NCI-H1105 treated with DMSO at 0.1 percent for 48 hours (cell line): ENCODE results near the gene INSYN1.
"Not testable (repeated sequence)": the region's sequence is repeated elsewhere in the genome, so short reads cannot be mapped to it uniquely, and the experiment has no call there.

Experiments used
- DNase-seq: peaks from one replicate; lab custom pipeline; 2025; lab: John Stamatoyannopoulos, UW

The INSYN1 gene

DNA sequence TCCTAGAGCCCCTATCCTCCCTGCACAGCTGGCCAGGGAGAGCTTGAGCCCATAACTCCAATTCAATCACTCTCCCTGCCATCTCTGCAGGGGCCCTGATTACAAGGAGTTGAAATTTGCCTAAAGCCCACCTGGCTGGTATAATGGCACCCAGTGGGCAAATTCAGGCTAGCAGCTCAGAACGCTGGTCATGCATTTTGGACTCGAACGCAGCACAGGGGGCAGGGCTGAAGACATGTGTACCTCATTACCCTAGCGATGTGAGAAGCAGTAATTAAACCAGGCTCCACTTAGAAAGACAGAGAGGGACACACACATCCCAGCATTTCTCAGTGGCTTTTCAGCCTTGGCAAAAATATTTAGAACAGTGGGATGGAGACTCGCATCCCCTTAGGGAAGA lies 3.2 kb downstream of the INSYN1 start:
- DNase-seq: no peak

DNA sequence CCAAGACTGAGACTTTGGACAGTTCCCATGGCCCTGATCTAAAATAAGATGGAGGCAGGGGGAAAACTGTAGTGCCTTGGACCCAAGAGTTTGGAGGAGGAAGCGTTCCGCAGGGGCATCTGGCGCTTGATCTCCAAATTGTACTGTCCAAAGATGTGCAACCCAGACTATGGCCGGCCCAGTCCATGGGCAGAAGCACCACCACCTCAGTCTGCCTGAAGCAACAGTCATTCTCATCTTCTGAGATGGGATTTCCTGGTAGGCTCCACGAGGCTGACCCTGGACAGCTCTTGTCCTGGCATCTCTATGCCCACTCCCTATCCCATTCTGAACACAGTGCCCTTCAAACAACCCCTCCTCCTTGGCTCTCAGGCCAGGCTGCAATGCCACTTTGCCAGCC lies 3.6 kb downstream of the INSYN1 start:
- DNase-seq: no peak

DNA sequence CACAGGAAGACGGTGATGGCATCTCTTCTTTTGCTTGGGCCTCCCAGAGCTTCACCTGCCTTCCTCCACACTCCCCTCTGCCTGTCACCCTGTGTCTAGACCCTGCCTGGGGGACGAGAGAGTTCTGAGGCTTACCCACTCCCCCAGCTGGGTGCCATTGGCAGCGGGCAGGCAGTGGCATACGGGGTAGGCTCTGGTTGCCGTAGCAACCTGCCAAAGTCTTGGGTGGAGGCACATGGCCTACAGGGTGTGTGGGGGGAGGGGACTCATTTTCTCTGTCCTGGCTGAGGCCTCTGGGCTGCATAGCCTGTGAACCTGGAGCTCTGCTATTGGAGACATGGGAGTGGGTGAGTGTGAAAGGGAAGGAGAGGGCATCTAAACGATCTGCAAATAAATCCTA lies 4.4 kb downstream of the INSYN1 start:
- DNase-seq: no peak

DNA sequence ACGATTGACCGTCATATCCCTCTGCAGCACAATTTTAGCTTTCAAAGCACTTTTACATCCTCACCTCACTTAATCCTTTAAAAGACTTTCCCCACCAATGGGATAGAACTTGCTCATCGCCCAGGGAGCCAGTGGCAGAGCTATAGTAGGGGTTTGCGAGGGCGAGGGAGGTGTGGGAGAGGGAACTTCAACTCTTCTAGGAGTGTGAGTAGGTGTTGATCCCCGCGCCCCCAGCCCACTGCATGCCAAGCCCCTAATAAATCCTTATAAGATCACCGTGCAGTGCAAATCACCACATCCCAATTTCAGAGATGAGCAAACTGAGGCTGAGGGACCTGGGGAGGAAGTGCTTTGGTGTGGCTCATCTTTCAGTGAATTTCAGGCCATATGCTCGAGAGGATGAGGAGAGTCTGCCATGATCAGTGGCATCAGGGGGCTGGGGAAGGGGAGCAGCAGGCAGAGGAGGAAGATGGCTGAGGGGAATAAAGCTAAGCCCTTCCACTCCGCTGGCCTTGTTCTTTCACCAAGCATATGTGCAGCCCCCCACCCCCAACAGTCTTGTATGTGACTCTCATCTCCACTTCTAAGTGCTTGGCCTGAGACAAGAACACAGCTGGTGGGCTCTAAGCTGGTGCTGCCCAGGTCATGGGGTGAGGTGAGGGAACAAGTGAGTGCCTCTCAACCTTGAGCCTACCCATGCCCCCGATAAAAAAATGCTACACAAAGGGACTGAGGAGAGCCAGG lies 5.1 kb downstream of the INSYN1 start:
- no peak for DNase-seq

DNA sequence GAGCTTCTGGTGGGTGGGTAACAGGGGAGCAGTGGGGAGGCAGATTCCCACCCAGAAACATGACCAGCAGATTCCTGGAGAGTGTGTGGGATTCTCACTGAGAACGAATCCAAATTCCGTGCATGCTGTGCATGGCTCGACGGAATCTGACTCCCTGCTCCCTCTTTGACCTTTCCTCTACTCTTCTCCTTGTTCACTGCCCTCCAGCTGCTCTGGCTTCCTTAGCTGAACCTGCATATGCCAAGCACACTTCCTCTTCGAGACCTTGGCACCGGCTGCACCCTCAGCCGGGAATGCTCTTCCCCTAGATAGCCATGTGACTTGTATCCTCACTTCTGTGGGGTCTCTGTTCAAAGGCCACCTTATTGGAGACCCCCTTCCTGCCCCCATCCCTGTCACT lies 6.3 kb downstream of the INSYN1 start:
- DNase-seq: no peak

DNA sequence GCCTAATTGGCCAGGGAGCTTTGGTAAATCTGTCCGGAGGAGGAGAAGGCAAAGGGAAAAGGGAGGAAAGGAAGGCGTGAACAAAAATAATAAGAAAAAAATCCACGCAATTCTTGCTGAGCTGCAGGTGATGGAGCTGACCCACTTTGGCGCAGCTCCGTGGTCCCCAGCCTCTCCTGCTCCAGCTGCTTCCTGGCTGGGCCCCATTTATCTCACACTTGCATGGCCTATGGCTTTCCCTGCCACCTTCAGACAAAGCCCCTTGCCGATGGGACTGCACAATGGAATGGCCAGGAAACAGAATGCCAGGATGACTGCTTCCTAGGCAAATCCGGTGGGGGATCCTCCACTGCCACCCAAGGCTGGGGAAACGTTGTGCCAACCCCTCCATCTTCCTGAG lies 6.9 kb downstream of the INSYN1 start:
- no peak for DNase-seq

DNA sequence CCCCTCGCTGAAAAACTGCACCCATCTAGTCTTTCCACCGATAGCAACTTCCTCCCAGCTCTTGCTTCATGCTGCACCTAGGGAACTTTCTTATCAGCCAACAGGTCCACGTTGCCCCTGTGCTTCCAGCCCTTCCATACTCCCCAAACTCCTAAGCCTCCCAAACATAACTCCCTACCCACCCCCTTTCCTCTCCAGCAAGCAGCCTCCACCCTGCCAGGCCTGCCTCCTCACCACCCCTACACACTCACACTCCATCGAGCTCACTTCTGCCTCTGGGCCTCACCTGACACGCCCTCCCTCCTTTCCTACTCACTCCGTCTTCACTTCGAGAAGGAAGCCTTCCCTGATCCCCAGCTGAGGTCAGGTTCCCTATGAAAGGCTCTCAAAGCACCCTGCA lies 8.1 kb downstream of the INSYN1 start:
- DNase-seq: no peak

DNA sequence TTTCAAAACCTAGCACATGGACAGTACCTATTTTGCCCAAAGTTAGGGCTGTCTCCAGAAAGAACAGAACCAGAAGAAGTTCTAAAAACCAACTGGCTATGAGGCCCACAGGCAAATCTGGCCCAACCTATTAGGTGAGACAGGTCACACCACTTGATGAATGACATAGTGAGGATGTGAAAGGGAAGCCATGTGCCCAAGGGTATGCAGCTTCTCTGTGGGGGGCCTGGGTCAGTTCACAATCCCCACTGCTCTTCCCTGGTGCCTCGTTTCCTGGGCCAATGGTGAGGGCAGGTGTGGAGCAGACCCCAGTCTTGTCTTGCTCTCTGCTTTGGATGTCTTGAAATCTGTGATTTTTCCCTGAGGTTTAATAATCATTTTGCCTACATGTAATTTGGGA lies 8.9 kb downstream of the INSYN1 start:
- DNase-seq: no peak

DNA sequence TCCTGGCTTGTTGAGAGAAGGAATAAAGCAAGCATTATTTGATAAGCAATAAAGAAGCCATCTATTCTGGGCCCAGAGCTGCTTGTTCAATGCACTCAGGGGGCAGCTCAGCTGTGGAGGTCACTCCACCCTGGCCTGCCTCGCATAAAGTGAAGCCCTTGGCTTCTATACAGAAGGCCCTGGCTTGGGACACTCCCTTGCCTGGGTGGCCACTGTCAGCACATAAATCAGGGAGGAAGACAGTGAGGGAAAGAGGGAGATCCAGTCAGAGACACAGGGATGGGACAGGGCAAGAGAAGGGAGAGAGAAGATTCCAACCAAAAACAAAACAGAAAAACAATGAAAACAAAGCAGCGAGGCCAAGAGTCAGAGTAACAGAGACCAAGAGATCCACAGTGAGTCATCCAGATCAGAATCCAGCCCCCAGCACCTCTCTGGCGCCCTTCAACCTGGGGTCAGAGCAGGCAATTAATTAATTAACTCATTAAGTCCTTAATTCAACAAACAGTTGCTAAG lies 11.8 kb downstream of the INSYN1 start:
- no peak for DNase-seq

DNA sequence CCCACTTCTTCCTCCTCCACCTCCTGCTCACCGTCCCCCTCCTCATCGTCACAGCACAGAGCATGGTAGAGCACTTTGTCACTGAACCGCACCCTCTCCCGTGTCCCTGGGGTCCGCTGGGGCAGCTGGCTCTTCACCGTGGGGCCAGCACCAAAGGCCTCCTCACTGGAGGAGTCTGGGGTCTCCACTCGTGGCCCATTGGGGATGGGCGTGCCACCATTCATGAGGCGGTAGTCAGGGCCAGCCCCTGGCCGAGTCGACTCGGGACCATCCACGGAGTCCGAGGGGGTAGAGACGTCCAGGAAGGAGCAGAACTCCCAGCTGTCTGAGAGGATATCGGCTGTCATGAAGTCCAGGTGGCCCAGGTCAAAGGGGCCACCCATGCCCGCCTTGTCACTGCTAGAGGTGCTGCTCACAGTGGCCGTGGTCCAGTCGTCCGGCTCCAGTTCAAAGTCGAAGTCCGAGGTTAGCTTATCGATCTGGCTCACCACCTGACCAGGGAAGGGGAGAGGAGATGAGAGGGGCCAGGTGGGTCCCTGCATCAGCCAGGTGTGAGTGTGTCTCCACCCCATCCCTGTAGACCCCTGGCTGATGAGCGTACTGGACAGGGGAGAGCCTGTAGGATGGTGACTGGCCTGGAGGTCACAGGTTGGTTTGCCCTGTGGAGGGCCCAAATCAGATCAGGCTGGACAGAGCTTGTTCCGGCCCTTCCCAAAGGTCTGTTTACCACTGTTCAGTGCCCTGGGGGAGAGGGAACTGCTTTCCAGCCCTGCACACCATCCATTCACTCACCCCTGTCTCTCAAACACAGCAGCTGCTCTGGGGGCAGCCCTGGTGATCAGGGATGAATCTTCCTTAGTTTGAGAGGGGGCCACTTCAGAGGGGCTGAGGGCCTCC lies 12.8 kb downstream of the INSYN1 start:
- no peak for DNase-seq

DNA sequence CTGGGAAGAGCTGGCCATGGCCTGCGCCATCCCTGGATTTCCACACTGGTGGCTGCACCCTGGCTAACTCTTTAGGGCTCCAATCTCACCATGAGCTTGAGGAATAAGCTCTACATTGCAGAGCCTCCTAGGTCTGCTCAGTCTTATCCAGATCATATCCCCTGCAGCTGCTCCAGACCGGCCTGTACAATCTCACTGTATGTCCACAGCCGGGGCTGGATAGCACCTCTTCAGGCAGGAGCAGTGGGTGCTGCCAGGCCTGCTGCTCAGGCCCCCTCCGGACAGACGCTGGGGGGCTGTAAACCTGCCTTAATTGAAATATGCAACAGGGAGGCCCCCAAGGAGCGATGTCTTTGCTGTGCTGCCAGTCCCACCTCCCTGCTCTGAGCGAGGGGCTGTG lies 15.6 kb downstream of the INSYN1 start:
- DNase-seq: no peak

DNA sequence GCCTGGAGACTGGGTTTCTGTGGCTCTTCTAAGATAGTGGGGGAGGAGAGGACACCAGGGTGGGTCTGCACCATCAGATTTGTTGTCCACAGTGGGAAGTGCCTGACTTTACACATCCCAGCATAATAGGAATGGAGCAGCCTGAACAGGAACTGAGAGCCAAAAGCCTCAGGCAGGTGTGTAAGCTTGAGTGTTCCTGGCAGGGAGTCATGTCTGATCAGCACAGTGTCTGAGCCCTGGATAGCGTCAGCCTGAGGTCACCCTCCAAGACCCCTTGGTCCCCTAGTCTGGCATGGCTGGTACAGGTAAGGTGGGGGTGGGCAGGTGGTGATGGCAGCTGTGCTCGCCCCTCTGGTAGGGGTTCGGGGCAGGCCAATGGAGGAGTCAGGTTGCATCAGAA lies 20.2 kb downstream of the INSYN1 start:
- DNase-seq: peak; percentile 16

DNA sequence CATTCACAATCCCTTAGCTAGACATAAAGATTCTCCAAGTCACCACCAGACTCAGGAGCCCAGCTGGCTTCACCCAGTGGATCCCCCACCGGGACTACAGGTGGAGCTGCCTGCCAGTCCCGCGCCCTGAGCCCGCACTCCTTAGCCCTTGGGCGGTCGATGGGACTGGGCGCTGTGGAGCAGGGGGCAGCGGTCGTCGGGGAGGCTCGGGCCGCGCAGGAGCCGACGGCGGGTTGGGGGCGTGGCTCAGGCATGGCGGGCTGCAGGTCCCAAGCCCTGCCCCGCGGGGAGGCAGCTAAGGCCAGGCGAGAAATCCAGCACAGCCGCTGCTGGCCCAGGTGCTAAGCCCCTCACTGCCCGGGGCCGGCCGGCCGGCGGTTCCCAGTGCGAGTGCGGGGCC lies 21.1 kb downstream of the INSYN1 start:
- not testable (repeated sequence) for DNase-seq

DNA sequence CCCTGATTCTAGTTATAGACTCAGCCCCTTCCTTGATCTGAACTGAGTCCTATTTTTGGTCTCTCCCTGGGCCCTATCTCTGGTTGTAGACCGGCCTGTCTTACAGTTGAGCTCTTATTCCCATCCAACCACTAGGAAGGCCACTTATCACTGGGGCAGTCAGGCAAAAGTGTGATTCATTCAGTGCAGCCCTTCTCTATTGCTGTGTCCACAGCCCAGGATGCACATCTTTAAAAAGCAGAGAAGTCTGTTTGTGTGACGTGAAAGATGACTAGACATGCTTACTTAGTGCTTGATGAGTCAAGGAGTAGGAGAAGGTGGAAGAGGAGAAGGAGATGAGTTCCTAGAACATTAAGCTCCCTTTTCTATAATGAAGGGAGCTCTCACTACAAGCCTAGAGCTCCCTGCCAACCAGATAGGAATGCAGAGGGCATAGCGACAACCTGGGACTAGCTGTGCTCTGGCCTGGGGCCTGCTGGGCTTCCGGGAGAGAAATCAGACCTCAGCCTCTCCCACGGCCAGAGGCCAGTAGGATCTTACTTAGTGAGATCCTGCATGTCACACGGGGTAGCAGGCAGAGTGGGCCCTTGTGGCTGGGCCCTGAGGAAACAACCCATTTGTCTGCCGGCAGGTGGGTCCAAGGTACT lies 25.7 kb downstream of the INSYN1 start:
- DNase-seq: no peak

DNA sequence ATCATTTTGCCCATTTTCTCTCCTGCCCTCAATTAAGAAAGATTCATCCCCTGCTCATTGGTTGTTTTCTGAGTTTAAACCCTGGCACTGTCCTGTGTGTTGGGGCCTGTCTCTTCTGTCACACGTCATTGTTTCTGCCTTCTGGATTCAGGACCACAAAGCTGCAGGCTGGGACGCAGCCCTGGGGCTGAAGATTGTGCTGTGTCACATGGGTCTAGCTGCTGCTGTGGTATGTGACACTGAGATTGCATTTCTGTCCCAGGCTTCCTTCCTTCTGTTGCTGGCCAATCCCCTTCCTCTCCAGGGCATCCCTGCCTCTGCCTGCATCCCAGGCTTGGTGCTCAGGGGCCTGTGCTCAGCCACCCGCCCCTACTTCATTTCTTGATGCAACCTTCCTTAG lies 28.9 kb downstream of the INSYN1 start:
- DNase-seq: no peak

DNA sequence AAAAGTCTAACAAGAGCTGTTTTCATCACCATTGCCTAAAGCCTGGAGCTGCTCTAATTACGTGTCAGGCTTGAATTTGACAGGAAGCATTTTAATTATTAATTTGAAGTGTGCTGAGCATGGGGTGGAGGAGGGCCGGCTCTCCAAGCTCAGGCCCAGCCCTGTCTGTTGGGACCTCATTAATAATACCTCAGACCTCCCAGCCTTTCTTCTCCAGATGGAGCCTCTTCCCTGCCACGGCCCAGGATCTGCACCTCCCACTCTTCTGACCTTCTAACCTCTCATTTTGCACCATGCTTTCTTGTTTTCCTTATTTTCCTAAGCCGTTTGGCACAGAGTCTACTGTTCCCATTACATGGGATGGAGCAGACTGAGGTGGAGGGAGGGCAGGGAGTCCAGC lies 30.0 kb downstream of the INSYN1 start:
- DNase-seq: no peak

DNA sequence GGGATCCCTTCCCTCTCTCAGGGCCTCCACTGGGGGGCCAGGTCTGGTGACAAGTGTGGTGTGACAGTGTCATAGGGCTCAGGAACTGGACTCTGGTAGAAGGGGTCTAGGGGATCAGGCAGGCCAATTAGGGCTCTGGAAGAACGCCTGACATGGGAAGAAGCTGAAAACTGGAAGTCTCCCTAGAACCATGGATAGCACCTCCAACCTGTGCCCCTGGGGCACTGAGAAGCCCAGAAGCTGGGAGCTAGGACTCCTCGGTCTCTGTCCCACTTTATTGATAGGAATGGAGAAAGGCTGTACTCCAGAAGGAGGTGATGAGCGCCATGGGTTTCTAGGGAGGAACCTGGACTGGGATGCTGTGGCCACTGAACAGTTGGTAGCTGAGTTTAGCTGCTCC lies 30.7 kb downstream of the INSYN1 start:
- DNase-seq: no peak

DNA sequence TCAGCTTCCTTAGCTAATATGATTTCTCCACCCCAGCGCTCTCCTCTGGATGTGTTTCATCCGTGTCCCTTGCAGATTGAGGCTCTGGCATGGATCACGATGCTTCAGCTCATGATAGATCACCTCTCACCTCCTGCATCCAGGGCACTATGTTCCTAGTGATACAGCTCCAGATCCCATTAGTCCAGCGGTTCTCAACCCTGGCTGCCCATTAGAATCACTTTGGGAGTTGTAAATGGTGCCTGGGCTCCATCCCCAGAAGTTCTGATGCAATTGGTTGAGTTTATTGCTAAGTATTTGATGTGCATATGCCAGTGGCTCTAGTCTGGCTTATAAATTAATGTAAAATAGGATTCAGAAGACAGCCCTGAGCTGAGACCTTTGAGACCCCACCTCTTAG lies 34.5 kb downstream of the INSYN1 start:
- DNase-seq: no peak

DNA sequence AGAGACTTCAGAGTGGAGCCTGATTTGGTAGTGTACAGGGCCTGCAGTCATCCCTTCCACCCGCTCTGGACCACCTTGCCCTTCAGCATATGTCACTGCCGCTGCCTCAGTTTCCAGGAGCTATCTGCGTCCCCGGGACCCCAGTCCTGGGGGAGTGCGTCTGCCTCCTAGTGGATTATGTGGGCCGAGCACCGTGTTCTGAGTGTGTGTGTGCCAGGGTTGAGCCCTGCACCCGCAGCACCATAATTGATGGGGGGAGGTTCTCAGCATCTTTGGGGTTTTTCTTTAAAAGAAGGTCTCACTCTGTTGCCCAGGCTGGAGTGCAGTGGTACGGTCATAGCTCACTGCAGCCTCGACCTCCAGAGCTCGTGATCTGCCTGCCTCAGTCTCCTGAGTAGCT lies 35.3 kb downstream of the INSYN1 start:
- no peak for DNase-seq

DNA sequence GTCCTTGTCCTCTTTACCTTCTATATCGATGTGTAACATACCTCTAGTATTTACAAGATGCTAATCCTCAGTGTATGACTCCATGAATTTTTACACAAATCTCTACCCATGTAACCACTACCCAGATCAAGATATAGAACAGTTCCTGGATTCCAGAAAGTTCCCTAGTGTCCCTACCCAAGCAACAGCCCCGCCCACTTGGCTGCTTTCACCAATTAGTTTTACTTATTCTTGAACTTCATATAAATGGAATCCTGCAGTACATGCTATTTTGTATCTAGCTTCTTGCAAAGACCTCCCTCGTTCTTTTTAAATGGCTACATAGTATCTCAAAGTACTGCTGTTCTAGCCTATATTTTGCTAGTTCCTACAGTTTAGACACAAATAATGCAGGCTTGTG lies 35.9 kb downstream of the INSYN1 start:
- no peak for DNase-seq

DNA sequence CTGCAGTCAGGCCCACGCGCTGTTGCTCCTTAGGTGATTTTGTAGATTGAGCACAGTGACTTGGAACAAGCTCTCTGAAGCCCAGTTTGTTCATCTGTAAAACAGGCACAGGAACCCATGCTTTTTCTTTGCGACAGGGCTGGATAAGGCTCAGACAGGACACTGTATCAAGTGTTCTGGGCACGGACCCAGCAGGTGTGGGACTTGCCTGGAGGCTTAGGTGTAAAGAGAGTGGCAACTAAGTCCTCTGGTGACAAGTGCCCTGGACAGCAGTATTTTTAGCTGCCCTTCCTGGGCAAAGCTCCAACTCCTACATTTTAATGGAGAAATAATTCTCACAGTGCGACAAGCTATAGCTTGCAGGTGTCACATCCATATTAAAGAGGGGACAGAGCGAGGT lies 36.7 kb downstream of the INSYN1 start:
- peak; percentile 73 for DNase-seq

DNA sequence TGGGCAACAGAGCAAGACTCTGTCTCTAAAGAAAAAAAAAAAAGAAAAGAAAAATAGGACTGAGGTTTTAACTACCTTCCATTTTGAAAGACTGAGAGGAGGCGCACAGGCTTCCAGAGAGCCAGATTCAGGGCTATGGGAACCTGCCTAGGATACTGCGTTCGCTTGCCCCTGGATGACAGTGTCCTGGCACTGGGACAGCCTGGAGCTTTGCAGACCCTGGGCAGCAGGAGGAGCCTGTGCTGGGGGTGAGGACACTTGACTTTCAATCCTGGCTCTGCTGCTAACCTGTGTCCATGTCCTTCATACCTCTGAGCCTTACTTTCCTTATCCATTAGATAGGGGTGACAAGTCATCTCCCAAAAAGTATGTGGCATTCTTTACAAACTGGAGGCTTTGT lies 37.7 kb downstream of the INSYN1 start:
- no peak for DNase-seq
